ENCODE data around the gene EPGN.
"Not testable (repeated sequence)": the region's sequence is repeated elsewhere in the genome, so short reads cannot be mapped to it uniquely, and the experiment has no call there.

Gene EPGN

GRCh38 chr4:74340421-74340820 is 32.2 kb downstream of the EPGN start:
- DNase-seq (ENCODE audit: low read depth): not testable (repeated sequence)

GRCh38 chr4:74344031-74344430 is 35.8 kb downstream of the EPGN start:
- no peak for DNase-seq (ENCODE audit: low read depth)

- DNase-seq (ENCODE audit: low read depth): no peak
These were observed 45.6 kb downstream of the EPGN start for GRCh38 chr4:74353858-74354257.

- no peak for DNase-seq (ENCODE audit: low read depth)
These were observed 49.7 kb downstream of the EPGN start for GRCh38 chr4:74357965-74358364.

GRCh38 chr4:74361671-74362070 is 53.4 kb downstream of the EPGN start:
- DNase-seq (ENCODE audit: low read depth): no peak

- no peak for DNase-seq (ENCODE audit: low read depth)
These were observed 54.1 kb downstream of the EPGN start for GRCh38 chr4:74362347-74362746.

GRCh38 chr4:74364256-74364651 is 56.0 kb downstream of the EPGN start:
- no peak for DNase-seq (ENCODE audit: low read depth)

GRCh38 chr4:74364652-74365491 is 56.6 kb downstream of the EPGN start, which contains the start of gene EREG:
Gene EREG (plus strand): TSS chr4:74365145. CDS start chr4:74365309, 164 bp downstream.
- DNase-seq (ENCODE audit: low read depth): no peak

GRCh38 chr4:74365761-74366160 is 57.5 kb downstream of the EPGN start:
- DNase-seq (ENCODE audit: low read depth): no peak

Measured in stimulated activated CD4-positive, alpha-beta T cell treated with anti-CD3 and anti-CD28 coated beads, Interleukin-2, amount 100 ng/mL, for 4 hours (primary cell).